Glutamatergic neuron (in vitro differentiated cells): Measurements from ENCODE around the gene PABPC1L. TPM values are rescaled to one million over a fixed set of nuclear protein-coding genes. Genes with fewer than 3 reads are reported as not detected.
A peak's percentile ranks its signal among the peaks of the same experiment; 100 is the strongest.

ENCODE experiments used
- DNase-seq: peaks from one replicate; pipeline ENCODE4 v3.0.0; 2022
- H3K27ac Mint-ChIP-seq: one replicate; pipeline ENCODE4 v1.8.0; 2020; ENCODE audit warnings: mild to moderate bottlenecking, mixed read lengths, inconsistent platforms; ENCODE audit not compliant: unreplicated experiment
- H3K27me3 Mint-ChIP-seq: one replicate; pipeline ENCODE4 v1.8.0; 2020; ENCODE audit warnings: mild to moderate bottlenecking, moderate library complexity, mixed read lengths, inconsistent platforms; ENCODE audit not compliant: unreplicated experiment
- H3K36me3 Mint-ChIP-seq: one replicate; pipeline ENCODE4 v1.8.0; 2020; ENCODE audit warnings: mild to moderate bottlenecking, mixed read lengths, inconsistent platforms; ENCODE audit not compliant: unreplicated experiment
- H3K4me1 Mint-ChIP-seq: one replicate; pipeline ENCODE4 v1.8.0; 2020; ENCODE audit warnings: mild to moderate bottlenecking, low read depth, mixed read lengths, inconsistent platforms; ENCODE audit not compliant: unreplicated experiment
- H3K4me3 Mint-ChIP-seq: one replicate; pipeline ENCODE4 v1.8.0; 2020; ENCODE audit warnings: mild to moderate bottlenecking, mixed read lengths, inconsistent platforms; ENCODE audit not compliant: unreplicated experiment
- H3K9me3 Mint-ChIP-seq: one replicate; pipeline ENCODE4 v1.8.0; 2020; ENCODE audit warnings: mild to moderate bottlenecking, moderate library complexity, mixed read lengths, inconsistent platforms; ENCODE audit not compliant: unreplicated experiment
- total RNA-seq: library from RNA; stranded (reverse); fragmentation: NEBNext Ultra II Directional; extraction: Animal tissue kit (Norgen Biotek cat#: 25700); gene quantifications from one replicate; pipeline ENCODE4 v1.2.1, GENCODE V29; 2021; ENCODE audit not compliant: unreplicated experiment
- TF ChIP-seq, protein P1 (sequence below): fragments of 200-600 bp; sonication (generic); IDR thresholded peaks from one replicate; pipeline ENCODE4 v1.5.0; 2021; ENCODE audit not compliant: partially characterized antibody, unreplicated experiment

Gene PABPC1L
- total RNA-seq, 1 donor from 2014 or later = 27.7 TPM

DNA sequence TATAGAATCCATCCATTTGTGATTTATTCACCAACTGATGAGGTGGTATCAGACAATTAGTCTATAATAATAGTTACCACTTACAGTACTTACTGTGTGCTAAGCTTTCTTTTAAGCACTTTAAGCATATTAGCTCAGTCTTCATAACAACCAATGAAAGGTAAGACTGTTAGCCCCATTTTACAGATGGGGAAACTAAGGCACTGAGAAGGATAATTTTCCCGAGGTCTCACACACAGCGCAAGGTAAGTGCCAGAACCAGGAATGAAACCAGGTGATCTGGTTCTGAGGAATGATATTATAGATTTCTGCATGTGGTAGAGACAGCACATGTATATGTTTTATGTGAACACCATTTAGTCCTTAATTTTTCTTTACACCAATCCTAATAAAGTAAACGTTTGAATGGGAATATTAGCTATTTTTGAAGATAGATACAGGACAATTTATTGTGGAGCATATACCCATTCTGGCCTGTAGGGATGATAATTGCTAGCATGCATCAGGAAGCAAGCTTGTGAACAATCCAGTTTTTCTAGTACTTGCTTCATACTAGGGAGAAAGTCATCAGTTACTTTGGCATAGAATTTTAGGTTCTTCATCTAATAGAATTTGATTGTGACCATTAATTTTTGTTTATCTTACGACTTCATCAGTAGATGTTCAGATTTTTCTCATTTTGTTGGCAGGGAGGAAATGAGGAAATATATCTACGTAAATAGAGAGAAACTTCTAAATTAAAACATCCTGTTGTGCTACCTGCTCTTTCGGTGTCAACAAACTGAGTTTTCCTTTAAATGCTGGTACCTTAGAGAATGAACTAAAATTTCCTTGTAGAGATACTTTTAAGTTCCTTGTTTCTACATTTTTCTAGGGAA is 21.4 kb upstream of the PABPC1L start:
- no peak for DNase-seq
- Mint-ChIP-seq H3K9me3 (peaks cover 5% of the 10 kb centered on the region), H3K4me3 (no peak overlapping the region), H3K27ac (no peak overlapping the region), H3K27me3 (peaks cover 6% of the 10 kb centered on the region), H3K4me1 (peaks cover 20% of the 10 kb centered on the region), H3K36me3 (no peaks in the 10 kb centered on the region)
- TF ChIP-seq, protein P1, sequence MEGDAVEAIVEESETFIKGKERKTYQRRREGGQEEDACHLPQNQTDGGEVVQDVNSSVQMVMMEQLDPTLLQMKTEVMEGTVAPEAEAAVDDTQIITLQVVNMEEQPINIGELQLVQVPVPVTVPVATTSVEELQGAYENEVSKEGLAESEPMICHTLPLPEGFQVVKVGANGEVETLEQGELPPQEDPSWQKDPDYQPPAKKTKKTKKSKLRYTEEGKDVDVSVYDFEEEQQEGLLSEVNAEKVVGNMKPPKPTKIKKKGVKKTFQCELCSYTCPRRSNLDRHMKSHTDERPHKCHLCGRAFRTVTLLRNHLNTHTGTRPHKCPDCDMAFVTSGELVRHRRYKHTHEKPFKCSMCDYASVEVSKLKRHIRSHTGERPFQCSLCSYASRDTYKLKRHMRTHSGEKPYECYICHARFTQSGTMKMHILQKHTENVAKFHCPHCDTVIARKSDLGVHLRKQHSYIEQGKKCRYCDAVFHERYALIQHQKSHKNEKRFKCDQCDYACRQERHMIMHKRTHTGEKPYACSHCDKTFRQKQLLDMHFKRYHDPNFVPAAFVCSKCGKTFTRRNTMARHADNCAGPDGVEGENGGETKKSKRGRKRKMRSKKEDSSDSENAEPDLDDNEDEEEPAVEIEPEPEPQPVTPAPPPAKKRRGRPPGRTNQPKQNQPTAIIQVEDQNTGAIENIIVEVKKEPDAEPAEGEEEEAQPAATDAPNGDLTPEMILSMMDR = peak; percentile 49

DNA sequence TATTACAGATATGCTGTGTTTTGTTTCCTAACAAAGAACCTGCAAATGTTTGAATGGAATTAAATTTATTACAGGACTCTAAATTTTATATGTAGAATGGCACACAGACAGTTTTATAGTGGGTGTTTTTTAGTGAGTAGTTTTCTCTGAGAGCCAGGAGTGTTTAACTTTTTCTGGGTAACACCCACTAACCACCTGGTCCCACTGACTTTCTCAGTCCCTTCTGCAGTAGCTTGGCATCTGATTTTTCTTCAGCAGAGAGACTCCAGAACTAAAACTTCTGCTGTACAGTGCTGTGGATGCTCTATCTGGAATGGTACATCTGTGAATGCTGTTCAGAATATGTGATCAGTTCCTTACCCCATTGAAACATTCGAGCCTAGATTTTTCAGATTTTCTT is 18.0 kb upstream of the PABPC1L start:
- Mint-ChIP-seq H3K4me3 (no peak overlapping the region), H3K4me1 (peaks cover 23% of the 10 kb centered on the region), H3K36me3 (no peaks in the 10 kb centered on the region), H3K27me3 (no peaks in the 10 kb centered on the region), H3K9me3 (no peaks in the 10 kb centered on the region), H3K27ac (no peak overlapping the region)
- no peak for DNase-seq
- TF ChIP-seq, protein P1 = no peak

DNA sequence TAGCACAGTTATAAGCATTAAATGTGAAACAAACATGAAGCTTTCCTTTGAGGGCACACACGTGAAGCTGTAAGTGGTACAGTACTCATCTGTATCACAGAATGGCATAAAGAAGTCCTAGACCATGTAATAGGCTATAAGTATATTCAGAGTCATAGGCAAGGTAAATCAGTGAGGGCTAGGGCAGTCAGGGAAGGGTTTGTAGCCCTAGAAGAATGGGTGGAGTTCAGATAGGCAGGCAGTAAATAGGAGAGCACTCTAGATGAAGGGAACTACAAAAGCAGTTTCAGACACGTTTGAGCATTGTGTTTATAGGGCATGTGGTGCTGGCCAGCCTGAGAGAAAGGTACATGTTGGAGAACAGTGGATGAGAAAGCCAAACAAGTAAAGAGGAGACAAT is 14.9 kb upstream of the PABPC1L start:
- Mint-ChIP-seq H3K9me3 (no peaks in the 10 kb centered on the region), H3K27ac (no peak overlapping the region), H3K4me3 (no peak overlapping the region), H3K4me1 (peaks cover 9% of the 10 kb centered on the region), H3K27me3 (no peaks in the 10 kb centered on the region), H3K36me3 (no peaks in the 10 kb centered on the region)
- TF ChIP-seq, protein P1 = no peak
- no peak for DNase-seq

DNA sequence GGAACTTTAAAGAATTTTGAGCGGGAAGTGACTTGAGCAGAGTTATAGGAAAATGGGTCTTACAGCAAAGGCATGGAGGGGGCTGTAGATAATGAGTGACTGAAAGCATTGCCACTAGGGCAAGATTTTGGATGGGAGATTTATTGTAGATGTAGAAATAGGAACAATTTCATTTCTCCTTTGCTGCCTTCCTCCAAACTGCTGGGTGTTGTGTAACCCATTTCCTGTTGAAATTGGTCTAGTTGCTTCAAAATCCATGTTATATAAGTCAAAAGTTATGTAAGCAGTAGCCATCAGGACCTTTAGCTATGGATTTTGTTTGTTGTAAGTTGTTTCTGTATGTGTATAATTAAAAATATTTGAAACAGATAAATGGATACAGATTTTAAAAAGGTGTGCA is 13.3 kb upstream of the PABPC1L start:
- no peaks in the 10 kb centered on the region for H3K36me3 Mint-ChIP-seq
- H3K4me1 Mint-ChIP-seq = peaks cover 13% of the 10 kb centered on the region
- H3K9me3 Mint-ChIP-seq = no peaks in the 10 kb centered on the region
- DNase-seq = no peak
- H3K27ac Mint-ChIP-seq = no peak overlapping the region
- no peak overlapping the region for H3K4me3 Mint-ChIP-seq
- TF ChIP-seq, protein P1 = no peak
- no peaks in the 10 kb centered on the region for H3K27me3 Mint-ChIP-seq

DNA sequence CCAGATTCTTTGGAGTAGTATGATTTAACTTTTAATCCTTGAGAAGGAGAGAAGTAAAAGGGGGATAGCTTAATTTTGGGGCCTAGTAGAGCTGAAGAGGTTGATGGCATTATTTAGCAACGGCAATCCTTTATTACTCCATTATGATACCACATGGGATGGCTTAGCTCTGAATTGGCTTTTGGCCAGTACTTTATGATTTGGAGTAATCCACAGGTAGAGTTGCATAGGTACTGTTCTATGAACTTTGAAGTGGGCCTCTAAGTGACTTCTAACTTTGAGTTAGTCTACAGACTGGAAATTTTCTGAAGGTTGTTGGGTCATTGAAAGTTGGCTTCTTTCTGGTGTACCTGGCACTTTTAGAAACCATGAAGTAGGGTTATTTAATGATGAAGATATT is 12.7 kb upstream of the PABPC1L start:
- DNase-seq = no peak
- Mint-ChIP-seq H3K4me3 (no peak overlapping the region), H3K27me3 (no peaks in the 10 kb centered on the region), H3K27ac (no peak overlapping the region), H3K4me1 (peaks cover 13% of the 10 kb centered on the region), H3K9me3 (no peaks in the 10 kb centered on the region), H3K36me3 (no peaks in the 10 kb centered on the region)
- TF ChIP-seq, protein P1 = no peak
